ENCODE results near the gene ATL3. TPM values are rescaled to one million over a fixed set of nuclear protein-coding genes. Genes with fewer than 3 reads are reported as not detected.
A peak's percentile ranks its signal among the peaks of the same experiment; 100 is the strongest.
"Not testable (repeated sequence)": the region's sequence is repeated elsewhere in the genome, so short reads cannot be mapped to it uniquely, and the experiment has no call there.

Gene ATL3
- total RNA-seq, 4 donors from 2014 or later = 81.4 to 102 (median 92.9) TPM

GRCh38 chr11:63686926-63687325 is 15.8 kb upstream of the ATL3 start:
- Histone ChIP-seq H3K36me3 (no peaks in the 10 kb centered on the region), H3K27me3 (no peaks in the 10 kb centered on the region), H3K4me3 (no peak overlapping the region), H3K4me1 (peaks cover 0 to 57% (median 22%) of the 10 kb centered on the region in 4 donors), H3K27ac (peak overlapping the region in 1 of 4 donors; percentile 20), H3K9me3 (no peaks in the 10 kb centered on the region)
- 26 to 42% methylated on average over 2 of the region's 2 CpGs for WGBS, 2 donors
- TF ChIP-seq EP300 (IDR thresholded peaks at IDR 0.05) = no peak
- TF ChIP-seq POLR2A (IDR thresholded peaks at IDR 0.05) = no peak
- TF ChIP-seq, protein P1, sequence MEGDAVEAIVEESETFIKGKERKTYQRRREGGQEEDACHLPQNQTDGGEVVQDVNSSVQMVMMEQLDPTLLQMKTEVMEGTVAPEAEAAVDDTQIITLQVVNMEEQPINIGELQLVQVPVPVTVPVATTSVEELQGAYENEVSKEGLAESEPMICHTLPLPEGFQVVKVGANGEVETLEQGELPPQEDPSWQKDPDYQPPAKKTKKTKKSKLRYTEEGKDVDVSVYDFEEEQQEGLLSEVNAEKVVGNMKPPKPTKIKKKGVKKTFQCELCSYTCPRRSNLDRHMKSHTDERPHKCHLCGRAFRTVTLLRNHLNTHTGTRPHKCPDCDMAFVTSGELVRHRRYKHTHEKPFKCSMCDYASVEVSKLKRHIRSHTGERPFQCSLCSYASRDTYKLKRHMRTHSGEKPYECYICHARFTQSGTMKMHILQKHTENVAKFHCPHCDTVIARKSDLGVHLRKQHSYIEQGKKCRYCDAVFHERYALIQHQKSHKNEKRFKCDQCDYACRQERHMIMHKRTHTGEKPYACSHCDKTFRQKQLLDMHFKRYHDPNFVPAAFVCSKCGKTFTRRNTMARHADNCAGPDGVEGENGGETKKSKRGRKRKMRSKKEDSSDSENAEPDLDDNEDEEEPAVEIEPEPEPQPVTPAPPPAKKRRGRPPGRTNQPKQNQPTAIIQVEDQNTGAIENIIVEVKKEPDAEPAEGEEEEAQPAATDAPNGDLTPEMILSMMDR (IDR thresholded peaks at IDR 0.05) = no peak
- no peak for DNase-seq (ENCODE audit: low spot score in 2 of 2)

DNA sequence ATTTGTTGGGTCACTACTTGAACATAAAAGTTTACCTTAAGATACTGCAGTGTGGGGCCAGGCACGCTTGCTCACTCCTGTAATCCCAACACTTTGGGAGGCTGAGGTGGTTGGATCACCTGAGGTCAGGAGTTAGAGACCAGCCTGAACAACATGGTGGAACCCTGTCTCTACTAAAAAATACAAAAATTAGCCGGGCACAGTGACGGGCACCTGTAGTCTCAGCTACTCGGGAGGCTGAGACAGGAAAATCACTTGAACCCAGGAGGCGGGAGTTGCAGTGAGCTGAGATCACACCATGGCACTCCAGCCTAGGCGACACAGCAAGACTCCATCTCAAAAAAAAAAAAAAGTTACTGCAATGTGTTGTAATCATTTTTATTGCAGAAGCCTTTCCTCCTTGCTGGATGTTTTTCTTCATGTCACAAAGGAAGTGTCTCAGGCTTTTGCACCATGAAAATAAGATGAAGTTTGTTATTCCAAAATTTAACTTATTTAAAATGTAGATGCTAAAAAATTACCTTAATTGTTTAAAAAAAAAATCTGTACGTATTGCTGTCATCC is 14.1 kb upstream of the ATL3 start:
- not testable (repeated sequence) for H3K36me3 ChIP-seq; H3K27me3 ChIP-seq; H3K4me3 ChIP-seq; DNase-seq (ENCODE audit: low spot score in 2 of 2); H3K9me3 ChIP-seq; H3K27ac ChIP-seq
- H3K4me1 ChIP-seq = peaks cover 0 to 66% (median 22%) of the 10 kb centered on the region in 4 donors
- 88 to 89% methylated on average over 7 of the region's 7 CpGs for WGBS, 2 donors

DNA sequence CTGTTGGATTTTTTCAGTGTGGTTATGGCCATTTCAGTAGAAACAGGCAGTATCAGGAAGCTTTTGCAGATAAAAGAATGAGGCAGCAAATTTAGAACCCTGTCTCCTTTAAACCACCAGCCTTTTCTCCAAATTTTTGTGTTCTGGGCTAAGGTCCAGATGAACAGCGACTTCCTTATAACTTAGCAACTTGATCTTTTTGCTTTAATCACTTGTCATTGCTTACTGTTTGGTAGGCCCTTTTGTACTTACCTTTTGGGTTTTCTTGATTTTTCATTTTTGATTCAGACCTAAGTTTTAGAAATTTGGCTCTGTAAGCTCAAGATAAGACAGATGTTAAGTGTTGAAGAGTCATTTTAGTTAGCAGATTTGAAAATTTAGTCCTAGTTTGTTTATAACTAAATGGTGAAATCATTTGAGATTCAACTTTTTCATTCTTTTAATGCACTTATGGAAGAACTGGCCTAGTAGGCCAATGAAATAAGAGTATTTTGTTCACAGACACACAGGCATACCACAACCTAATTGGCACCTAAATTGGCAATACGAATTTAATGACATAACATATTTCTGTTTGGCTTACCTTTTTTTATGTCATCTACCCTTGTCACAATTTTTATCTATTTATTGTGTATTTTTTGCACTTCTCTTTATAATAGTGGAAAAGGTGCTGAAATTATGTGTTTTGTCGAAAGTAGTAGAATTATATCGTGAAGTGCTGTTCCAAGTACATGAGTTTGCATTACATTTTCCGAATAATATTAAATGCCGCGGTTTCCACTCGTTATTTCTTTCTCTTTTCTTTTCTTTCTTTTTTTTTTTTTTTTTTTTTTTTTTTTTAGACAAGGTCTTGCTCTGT is 12.2 kb upstream of the ATL3 start:
- peak overlapping the region in 3 of 4 donors; percentile 20 to 97 (median 92) for H3K27ac ChIP-seq
- peak overlapping the region in 2 of 4 donors; percentile 98 to 99 for H3K4me3 ChIP-seq
- 76 to 79% methylated on average over 8 of the region's 8 CpGs for WGBS, 2 donors
- peaks cover 0 to 54% (median 22%) of the 10 kb centered on the region in 4 donors for H3K4me1 ChIP-seq
- no peak for TF ChIP-seq POLR2A (IDR thresholded peaks at IDR 0.05)
- TF ChIP-seq, protein P1 (IDR thresholded peaks at IDR 0.05) = no peak
- TF ChIP-seq EP300 (IDR thresholded peaks at IDR 0.05) = no peak
- H3K36me3 ChIP-seq = no peaks in the 10 kb centered on the region
- H3K27me3 ChIP-seq = no peaks in the 10 kb centered on the region
- no peak for DNase-seq (ENCODE audit: low spot score in 2 of 2)
- H3K9me3 ChIP-seq = no peaks in the 10 kb centered on the region

GRCh38 chr11:63682066-63683021 is 11.2 kb upstream of the ATL3 start:
- Histone ChIP-seq H3K27ac (peak overlapping the region in 3 of 4 donors; percentile 92 to 97 (median 97)), H3K36me3 (no peaks in the 10 kb centered on the region), H3K27me3 (no peaks in the 10 kb centered on the region), H3K4me3 (peak overlapping the region; percentile 56 to 99 (median 92)), H3K4me1 (peaks cover 0 to 49% (median 22%) of the 10 kb centered on the region in 4 donors), H3K9me3 (no peaks in the 10 kb centered on the region)
- 4 to 6% methylated on average over 19 of the region's 19 CpGs for WGBS, 2 donors
- DNase-seq (ENCODE audit: low spot score in 2 of 2) = peak in 1 of 2 donors; percentile 33
- TF ChIP-seq POLR2A (IDR thresholded peaks at IDR 0.05) (no peak), EP300 (IDR thresholded peaks at IDR 0.05) (no peak)
- TF ChIP-seq, protein P1 (IDR thresholded peaks at IDR 0.05) = no peak

DNA sequence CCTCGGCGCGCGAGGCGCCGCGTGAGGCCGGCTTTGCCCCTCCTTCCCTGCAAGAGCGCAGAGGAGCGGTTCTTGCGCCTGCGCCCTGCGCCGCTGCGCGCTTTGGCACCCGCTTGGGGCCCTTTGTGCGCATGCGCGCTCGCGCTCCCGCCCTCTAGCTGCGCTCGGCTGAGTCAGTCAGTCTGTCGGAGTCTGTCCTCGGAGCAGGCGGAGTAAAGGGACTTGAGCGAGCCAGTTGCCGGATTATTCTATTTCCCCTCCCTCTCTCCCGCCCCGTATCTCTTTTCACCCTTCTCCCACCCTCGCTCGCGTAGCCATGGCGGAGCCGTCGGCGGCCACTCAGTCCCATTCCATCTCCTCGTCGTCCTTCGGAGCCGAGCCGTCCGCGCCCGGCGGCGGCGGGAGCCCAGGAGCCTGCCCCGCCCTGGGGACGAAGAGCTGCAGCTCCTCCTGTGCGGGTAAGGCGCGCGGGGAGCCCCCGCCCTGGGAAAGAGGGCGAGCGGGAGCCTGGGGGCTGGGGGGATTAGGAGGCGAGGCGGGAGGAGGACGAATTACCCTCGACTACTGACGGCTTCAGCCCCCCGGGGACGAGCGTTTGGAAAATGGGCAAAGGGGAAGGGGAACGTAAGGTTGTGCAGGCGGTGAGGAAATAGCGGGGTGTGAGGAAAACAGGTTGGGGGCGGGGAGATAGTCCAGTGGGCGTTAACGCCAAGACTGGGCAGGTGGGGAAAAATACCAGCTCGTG is 10.3 kb upstream of the ATL3 start, which contains the start of gene RTN3:
TSS of gene RTN3 (plus strand) at position 180 of the 745 bp plus-strand sequence. CDS start at position 317, 137 bp downstream.
- TF ChIP-seq, protein P1 (IDR thresholded peaks at IDR 0.05) = peak in 2 of 5 experiments; percentile 56 to 66
- peak; percentile 91 to 98 for TF ChIP-seq EP300 (IDR thresholded peaks at IDR 0.05)
- peak; percentile 83 to 96 for TF ChIP-seq POLR2A (IDR thresholded peaks at IDR 0.05)
- peak within 1 kb of the TSS; percentile 75 to 97 (median 94) for H3K27ac ChIP-seq
- peak within 1 kb of the TSS; percentile 56 to 99 (median 92) for H3K4me3 ChIP-seq
- peaks cover 0 to 42% (median 19%) of the 10 kb centered on the region in 4 donors for H3K4me1 ChIP-seq
- no peaks in the 10 kb centered on the region for H3K36me3 ChIP-seq
- 0 to 1% methylated on average over 49 to 65 of the region's 74 CpGs for WGBS, 2 donors
- no peaks in the 10 kb centered on the region for H3K27me3 ChIP-seq
- H3K9me3 ChIP-seq = no peaks in the 10 kb centered on the region
- DNase-seq (ENCODE audit: low spot score in 2 of 2) = peak; percentile 85 to 89

Measured in tibial nerve (tissue), 4 donors.